Dendritic cell treated with granulocyte-macrophage colony-stimulating factor and Interleukin-4, amounts not matched to agents 40 ng/mL and 50 ng/mL, for 4 days (primary cell): ENCODE results near the gene CRYGN.

Experiments used
- H3K27ac Mint-ChIP-seq: one replicate; pipeline ENCODE4 v1.8.0; 2022; ENCODE audit warnings: mild to moderate bottlenecking, mixed read lengths
- H3K27me3 Mint-ChIP-seq: one replicate; pipeline ENCODE4 v1.8.0; 2022; ENCODE audit warnings: mild to moderate bottlenecking, mixed read lengths
- H3K36me3 Mint-ChIP-seq: one replicate; pipeline ENCODE4 v1.8.0; 2022; ENCODE audit warnings: low read depth, mixed read lengths
- H3K4me1 Mint-ChIP-seq: one replicate; pipeline ENCODE4 v1.8.0; 2022; ENCODE audit warnings: low read depth, mixed read lengths
- H3K4me3 Mint-ChIP-seq: one replicate; pipeline ENCODE4 v1.8.0; 2022; ENCODE audit warnings: mild to moderate bottlenecking, moderate library complexity, mixed read lengths
- H3K9me3 Mint-ChIP-seq: one replicate; pipeline ENCODE4 v1.8.0; 2022; ENCODE audit warnings: mixed read lengths
- intact Hi-C: fragments of 100-400 bp; cut with micrococcal nuclease; formaldehyde crosslinking; loops from one replicate; pipeline ENCODE4 v1.15.0; 2022

CRYGN gene

DNA sequence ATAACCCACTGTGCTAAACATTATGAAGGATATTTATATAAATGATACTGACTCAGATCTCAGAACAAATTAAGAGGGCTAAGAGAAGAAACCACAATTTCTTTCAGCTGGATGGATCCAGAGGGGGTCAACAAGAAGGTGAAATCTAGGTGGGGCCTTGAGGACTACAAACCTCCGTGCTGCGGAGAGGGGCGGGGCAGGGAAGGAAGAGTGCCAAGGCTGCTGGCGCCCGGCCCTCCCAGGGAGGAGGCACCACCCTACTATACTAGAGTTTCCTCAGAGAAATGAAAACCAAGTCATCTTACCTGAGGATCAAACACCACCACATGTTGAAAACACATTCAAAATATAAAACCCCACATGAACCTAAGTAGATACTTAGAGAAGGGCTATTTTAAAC, 29.3 kb upstream of the CRYGN start:
- H3K4me1 Mint-ChIP-seq, result peaks cover 6% of the 10 kb centered on the region
- intact Hi-C loops, result no loop called here
- peaks cover 99% of the 10 kb centered on the region for H3K36me3 Mint-ChIP-seq
- H3K27ac Mint-ChIP-seq, result peak overlapping the region; percentile 1
- H3K4me3 Mint-ChIP-seq, result no peak overlapping the region
- peaks cover 2% of the 10 kb centered on the region for H3K9me3 Mint-ChIP-seq
- no peaks in the 10 kb centered on the region for H3K27me3 Mint-ChIP-seq

DNA sequence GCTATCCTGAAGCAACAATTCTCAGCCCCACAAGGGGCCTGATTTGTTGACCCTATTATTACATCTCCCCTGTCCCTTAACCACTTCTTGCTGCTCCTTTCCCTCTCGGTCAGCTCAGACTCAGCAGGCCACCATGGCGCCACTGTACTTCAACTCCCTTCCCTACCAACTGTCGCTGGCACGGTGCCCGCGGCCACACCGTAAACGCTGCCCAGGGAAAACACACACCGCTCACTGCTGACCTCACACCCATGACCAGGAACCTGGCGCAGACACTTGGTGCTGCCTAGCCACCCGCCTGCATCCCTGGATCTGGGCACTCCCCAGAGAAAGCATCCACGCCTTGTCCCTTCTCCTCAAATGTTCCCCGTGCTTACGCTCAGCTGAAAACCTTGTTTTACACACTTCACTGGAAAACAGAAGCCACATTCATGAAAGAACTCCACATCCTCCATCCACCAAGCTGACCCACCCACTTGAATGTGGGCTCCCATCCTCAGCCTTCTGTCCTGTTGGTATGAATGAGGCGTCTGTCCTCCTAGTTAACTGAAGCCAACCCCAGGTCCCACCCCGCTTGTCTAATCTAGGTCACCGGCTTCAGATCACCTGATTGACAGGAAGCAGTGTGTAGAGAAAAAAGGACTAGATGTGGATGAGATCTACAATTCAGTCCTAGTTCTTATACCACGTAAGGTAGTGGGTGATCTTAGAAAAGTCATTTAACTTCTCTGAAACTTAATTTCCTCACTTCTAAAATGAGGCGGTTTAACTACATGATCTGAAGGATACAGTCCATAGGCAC, 28.5 kb upstream of the CRYGN start:
- Mint-ChIP-seq H3K27me3 (no peaks in the 10 kb centered on the region), H3K4me3 (no peak overlapping the region), H3K36me3 (peaks cover 96% of the 10 kb centered on the region), H3K27ac (no peak overlapping the region), H3K4me1 (peaks cover 11% of the 10 kb centered on the region), H3K9me3 (peaks cover 11% of the 10 kb centered on the region)
- intact Hi-C loops, result no loop called here

DNA sequence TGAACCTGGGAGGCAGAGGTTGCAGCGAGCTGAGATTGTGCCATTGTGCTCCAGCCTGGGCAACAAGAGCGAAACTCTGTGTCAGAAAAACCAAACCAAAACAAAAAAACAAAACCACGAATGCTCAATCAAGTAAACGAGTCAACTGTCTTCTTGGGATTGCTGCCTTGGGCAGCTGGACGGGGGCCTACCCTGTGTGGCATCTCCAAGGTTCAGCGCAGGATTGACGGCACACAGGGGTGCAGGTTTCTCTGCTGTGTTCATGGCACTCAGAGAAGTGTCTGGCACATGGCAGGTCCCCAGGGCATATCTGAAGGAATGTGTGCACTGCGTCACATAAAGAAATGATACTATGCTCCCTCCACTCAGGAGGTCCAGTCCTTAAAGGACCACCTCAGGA, 25.2 kb upstream of the CRYGN start:
- H3K27me3 Mint-ChIP-seq, result peaks cover 13% of the 10 kb centered on the region
- peaks cover 63% of the 10 kb centered on the region for H3K36me3 Mint-ChIP-seq
- peaks cover 23% of the 10 kb centered on the region for H3K9me3 Mint-ChIP-seq
- no peak overlapping the region for H3K27ac Mint-ChIP-seq
- no peak overlapping the region for H3K4me3 Mint-ChIP-seq
- intact Hi-C loops, result no loop called here
- peaks cover 11% of the 10 kb centered on the region for H3K4me1 Mint-ChIP-seq

DNA sequence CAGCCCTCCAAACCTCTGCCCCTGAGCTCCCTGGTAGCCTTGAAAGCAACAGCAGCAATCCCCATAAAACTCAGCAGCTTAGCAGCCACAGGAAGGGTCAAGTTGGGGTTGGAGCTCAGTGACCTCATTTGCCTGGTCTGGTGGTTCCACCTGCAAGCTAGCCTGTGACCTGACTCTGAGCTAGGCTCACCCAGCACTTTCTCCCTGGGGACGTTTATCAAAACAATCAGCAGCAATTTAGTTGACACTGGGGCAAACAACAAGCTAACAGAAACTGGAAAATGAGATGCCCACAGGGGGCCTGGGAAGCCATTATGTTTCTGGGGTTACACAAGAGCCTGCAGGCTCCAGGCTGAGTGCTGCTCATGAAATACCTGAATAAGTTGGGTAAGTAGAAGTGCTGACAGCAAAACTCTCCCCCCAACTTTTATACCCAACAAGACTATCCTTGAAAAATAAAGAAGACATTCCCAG, 22.4 kb upstream of the CRYGN start:
- Mint-ChIP-seq H3K4me3 (no peak overlapping the region), H3K36me3 (peaks cover 35% of the 10 kb centered on the region), H3K4me1 (peaks cover 15% of the 10 kb centered on the region), H3K27ac (no peak overlapping the region), H3K9me3 (peaks cover 23% of the 10 kb centered on the region), H3K27me3 (peaks cover 29% of the 10 kb centered on the region)
- intact Hi-C loops, result no loop called here

DNA sequence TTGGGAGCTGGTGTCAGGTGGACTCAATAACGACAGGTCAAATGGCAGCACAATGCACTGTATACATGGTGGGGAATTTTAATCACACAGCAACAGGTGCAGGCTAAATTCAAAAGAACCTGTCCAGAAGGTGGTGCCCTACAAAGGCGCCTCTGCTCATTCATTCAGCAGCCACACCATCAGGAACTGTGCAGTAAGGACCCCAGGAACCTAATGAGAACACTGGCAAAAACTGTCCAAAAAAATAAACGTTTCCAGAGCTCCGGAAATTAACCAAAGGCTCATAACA, 21.9 kb upstream of the CRYGN start:
- Mint-ChIP-seq H3K4me1 (peaks cover 19% of the 10 kb centered on the region), H3K4me3 (no peak overlapping the region), H3K27ac (no peak overlapping the region), H3K9me3 (peaks cover 23% of the 10 kb centered on the region), H3K27me3 (peaks cover 29% of the 10 kb centered on the region), H3K36me3 (peaks cover 30% of the 10 kb centered on the region)
- intact Hi-C loops, result no loop called here

DNA sequence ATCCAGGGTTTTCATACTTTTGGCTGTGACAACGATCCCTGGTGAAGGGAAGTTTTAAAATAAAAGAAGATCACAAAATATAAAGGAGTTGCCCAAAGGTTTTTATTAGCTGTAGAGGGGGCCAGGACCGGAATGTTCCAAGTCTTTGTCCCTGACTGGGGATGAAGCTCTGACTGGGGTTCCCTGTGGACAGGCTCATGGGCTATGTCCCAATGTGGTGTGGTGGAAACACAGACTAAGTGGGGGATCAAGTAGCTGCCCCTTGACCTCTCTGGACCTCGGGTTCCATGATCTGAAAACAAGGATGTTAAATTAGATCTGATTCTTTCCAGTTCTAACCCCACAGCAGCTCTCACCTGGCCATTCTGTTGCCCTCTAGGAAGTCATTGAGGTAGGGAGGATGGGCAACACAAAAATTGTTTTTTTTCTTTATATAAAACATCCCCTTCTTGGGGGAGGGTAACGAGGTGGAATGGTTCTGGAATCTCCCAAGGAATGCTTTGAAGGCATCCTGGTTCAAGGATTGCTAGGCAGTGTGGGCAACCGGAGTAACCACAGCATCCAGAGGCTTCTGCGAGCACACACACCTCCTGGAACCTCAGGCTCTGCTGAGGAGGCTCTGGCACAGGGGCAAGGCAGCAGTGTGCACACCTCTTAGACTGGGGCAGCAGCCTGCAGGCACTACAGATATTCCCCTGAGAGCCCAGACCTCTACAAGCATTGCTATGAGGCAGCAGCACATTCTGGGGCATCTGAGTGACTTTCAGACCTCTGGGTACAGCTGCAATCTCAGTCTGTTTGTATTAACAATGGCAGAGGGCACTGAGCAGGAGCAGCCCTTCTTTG, 21.4 kb upstream of the CRYGN start:
- Mint-ChIP-seq H3K27me3 (peaks cover 29% of the 10 kb centered on the region), H3K9me3 (peaks cover 23% of the 10 kb centered on the region), H3K36me3 (peaks cover 26% of the 10 kb centered on the region), H3K27ac (no peak overlapping the region), H3K4me3 (no peak overlapping the region), H3K4me1 (peaks cover 21% of the 10 kb centered on the region)
- intact Hi-C loops, result no loop called here

DNA sequence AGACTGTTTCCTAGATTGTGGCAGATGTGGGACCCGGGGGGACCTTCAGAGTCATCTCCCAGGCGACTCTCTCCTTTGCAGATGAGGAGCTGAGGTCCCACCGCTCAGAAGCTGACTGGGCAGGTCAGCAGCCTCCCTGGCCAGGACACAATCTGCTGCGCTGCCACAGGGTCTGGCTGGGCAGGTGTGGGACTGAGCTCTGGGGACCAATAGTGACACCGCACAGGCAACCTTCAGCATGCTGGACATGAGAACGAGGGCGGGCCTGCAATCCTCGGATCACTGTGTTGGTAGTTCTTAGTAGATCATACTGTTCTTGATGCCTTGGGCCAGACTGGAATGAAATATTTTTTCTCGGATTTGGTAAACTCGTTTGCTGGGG, 20.5 kb upstream of the CRYGN start:
- H3K9me3 Mint-ChIP-seq, result peaks cover 23% of the 10 kb centered on the region
- H3K27ac Mint-ChIP-seq, result no peak overlapping the region

DNA sequence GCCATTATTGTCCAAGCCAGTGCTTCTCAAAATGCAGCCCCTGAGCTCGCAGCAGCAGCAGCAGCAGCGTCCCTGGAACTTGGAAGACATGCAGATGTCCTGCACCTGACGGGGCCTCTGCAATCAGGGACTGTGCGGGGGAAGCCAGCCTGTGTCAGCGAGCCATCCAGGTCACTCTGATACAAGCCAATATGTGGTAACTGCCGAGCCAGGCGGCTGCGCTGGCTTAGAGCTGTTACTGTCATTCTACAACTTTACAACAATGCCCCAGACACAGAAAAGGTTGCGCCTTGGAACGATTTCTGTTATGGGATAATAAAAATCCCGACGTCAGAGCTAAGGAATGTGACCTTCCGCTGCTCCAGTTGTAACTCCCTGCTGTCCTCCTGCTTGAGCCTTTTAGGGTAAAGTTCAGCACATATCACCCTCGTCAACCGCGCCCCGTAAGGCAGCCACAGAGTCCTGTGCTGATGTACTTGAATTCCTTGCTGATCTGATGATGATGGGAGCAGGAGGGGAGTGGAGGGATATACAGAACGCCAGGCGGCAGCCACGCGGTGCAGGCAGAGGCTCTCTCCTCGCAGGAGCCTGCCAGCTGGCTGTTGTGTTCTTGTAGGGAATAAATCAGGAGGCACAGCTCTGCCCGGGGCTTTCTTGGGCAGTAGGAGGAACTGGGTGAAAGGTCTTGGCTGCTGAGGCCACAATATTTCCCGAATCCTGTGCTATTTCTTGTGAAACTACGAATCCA, 20.0 kb upstream of the CRYGN start:
- Mint-ChIP-seq H3K9me3 (peaks cover 23% of the 10 kb centered on the region), H3K27ac (no peak overlapping the region), H3K27me3 (peaks cover 29% of the 10 kb centered on the region), H3K4me3 (no peak overlapping the region), H3K4me1 (peaks cover 21% of the 10 kb centered on the region), H3K36me3 (peaks cover 12% of the 10 kb centered on the region)
- intact Hi-C loops, result no loop called here

More for the DNA sequence above, 20.5 kb upstream of the CRYGN start:
- H3K27me3 Mint-ChIP-seq, result peaks cover 29% of the 10 kb centered on the region
- H3K4me1 Mint-ChIP-seq, result peaks cover 21% of the 10 kb centered on the region
- H3K4me3 Mint-ChIP-seq, result no peak overlapping the region
- peaks cover 18% of the 10 kb centered on the region for H3K36me3 Mint-ChIP-seq
- intact Hi-C loops, result no loop called here

DNA sequence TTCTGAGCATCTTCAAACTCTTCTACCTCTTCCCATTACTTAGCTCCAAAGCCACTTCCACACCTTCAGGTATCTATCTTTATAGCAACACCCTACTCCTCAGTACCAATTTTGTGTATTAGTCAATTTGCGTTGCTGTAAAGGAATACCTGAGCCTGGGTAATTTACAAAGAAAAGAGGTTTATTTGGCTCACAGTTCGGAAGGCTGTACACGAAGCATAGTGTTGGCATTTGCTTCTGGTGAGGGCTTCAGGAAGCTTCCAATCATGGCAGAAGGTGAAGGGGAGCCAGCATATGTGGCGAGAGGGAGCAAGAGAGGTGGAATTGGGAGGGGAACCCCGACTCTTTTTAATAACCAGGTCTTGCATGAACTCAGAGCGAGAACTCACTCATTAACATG, 17.6 kb upstream of the CRYGN start:
- Mint-ChIP-seq H3K27ac (no peak overlapping the region), H3K4me1 (peaks cover 17% of the 10 kb centered on the region), H3K36me3 (no peaks in the 10 kb centered on the region), H3K4me3 (no peak overlapping the region), H3K9me3 (peaks cover 4% of the 10 kb centered on the region), H3K27me3 (peaks cover 30% of the 10 kb centered on the region)
- intact Hi-C loops, result no loop called here

DNA sequence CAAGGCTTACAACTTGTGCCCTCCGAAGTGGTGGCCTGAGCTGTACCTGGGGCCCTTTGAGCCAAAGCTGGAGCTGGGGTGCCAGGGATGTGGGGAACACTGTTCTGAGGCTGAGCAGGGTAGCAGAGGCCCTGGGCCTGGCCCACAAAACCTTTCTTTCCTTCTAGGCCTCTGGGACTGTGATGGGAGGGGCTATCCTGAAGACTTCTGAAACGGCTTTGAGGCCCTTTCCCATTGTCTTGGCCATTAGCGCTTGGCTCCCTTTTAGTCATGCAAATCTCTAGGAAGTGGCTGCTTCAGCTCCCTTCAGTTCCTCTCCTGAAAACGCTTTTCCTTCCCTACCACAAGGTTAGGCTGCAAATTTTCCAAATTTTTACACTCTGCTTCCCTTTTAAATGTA, 16.8 kb upstream of the CRYGN start:
- Mint-ChIP-seq H3K27ac (no peak overlapping the region), H3K36me3 (no peaks in the 10 kb centered on the region), H3K4me1 (peaks cover 17% of the 10 kb centered on the region), H3K4me3 (no peak overlapping the region), H3K9me3 (no peaks in the 10 kb centered on the region), H3K27me3 (peaks cover 31% of the 10 kb centered on the region)
- intact Hi-C loops, result no loop called here

DNA sequence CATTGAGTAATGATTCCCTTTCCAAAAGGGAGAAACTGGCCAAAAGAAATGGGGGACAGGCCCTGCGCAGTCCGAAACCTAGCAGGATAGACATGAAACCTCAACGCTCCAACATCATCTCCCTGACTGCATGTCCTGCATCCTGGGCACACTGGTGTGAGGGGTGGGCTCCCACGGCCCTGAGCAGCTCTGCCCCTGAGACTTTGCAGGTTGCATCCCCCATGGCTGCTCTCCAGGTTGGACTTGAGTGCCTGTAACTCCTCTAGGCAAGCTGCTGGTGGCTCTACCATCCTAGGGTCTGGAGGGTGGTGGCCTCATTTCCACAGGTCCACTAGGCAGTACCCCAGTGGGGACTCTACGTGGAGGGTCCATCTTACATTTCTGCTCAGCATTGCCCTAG, 16.3 kb upstream of the CRYGN start:
- Mint-ChIP-seq H3K36me3 (no peaks in the 10 kb centered on the region), H3K27me3 (peaks cover 31% of the 10 kb centered on the region), H3K27ac (no peak overlapping the region), H3K4me1 (peaks cover 17% of the 10 kb centered on the region), H3K4me3 (no peak overlapping the region), H3K9me3 (no peaks in the 10 kb centered on the region)
- intact Hi-C loops, result no loop called here

DNA sequence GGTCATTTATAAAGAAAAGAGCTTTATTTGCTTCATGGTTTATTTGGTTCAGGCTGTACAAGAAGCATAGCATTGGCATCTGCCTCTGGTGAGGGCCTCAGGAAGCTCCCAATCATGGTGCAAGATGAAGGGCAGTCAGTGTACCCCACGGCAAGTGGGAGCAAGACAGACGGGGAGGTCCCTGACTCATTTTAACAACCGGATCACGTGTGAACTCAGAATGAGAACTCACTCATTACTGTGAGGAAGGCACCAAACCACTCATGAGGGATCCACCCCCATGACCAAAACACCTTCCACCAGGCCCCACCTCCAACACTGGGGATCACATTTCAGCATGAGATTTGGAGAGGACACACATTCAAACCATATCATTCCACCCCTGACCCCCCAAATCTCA, 15.7 kb upstream of the CRYGN start:
- no peaks in the 10 kb centered on the region for H3K9me3 Mint-ChIP-seq
- no peak overlapping the region for H3K4me3 Mint-ChIP-seq
- H3K27ac Mint-ChIP-seq, result no peak overlapping the region
- H3K36me3 Mint-ChIP-seq, result no peaks in the 10 kb centered on the region
- H3K4me1 Mint-ChIP-seq, result peaks cover 15% of the 10 kb centered on the region
- peaks cover 30% of the 10 kb centered on the region for H3K27me3 Mint-ChIP-seq
- intact Hi-C loops, result no loop called here

DNA sequence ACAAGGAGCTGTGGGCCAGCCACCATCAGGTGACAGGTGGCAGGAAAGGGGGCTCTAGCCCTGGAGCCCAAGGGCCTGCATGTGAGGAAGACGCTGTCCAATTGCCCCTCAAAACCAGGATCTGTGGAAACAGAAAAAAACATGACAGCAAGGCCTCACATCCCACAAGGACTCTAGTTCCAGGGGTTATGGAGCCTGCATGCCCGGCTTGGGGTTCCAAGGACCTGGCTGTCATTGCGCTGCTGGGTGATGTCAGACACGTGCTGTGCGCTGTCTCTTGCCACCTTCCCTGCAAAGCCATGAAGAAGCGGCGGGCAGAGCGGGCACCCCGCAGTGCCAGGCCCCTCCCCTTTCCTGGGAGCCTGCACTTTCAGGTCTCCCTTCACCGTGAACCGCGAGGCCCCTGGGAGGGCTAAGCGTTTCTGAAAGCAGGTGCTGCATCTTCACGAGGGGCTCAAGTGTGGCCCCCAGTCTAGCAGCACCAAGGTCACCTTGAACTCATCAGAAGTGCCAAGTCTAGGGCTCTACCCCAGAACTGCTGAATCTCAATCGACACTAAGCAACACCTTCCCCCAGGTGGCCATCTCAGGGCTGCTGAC, 15.1 kb upstream of the CRYGN start:
- intact Hi-C loops, result no loop called here
- Mint-ChIP-seq H3K36me3 (no peaks in the 10 kb centered on the region), H3K27me3 (peaks cover 28% of the 10 kb centered on the region), H3K4me1 (peaks cover 9% of the 10 kb centered on the region), H3K4me3 (no peak overlapping the region), H3K9me3 (no peaks in the 10 kb centered on the region), H3K27ac (no peak overlapping the region)

DNA sequence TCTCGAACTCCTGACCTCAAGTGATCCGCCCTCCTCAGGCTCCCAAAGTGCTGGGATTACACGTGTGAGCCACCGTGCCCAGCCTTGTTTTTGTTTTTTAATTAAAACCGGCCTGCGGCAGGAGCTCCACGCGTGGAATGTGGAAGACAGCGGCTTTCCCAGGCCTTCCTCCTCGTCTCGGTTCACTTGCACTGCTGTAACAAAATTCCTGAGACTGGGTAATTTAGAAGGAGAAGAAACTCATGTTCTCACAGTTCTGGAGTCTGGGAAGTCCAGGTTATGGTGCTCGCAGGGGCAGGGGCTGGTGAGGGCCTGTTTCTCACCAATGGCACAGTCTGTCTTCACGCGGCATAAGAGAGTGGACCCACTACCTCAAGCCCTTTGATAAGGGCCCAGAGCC, 14.4 kb upstream of the CRYGN start:
- intact Hi-C loops, result no loop called here
- no peak overlapping the region for H3K4me3 Mint-ChIP-seq
- no peak overlapping the region for H3K27ac Mint-ChIP-seq
- H3K9me3 Mint-ChIP-seq, result no peaks in the 10 kb centered on the region
- peaks cover 29% of the 10 kb centered on the region for H3K27me3 Mint-ChIP-seq
- peaks cover 6% of the 10 kb centered on the region for H3K4me1 Mint-ChIP-seq
- no peaks in the 10 kb centered on the region for H3K36me3 Mint-ChIP-seq
